GM18508 (cell line): ENCODE results near the gene MAGED2.
"Not testable (repeated sequence)": the region's sequence is repeated elsewhere in the genome, so short reads cannot be mapped to it uniquely, and the experiment has no call there.

Experiments
- ATAC-seq: cut with Tn5 transposase; IDR thresholded peaks from one replicate; pipeline ENCODE4 v1.9.1; 2021; ENCODE audit warnings: moderate number of reproducible peaks; ENCODE audit not compliant: insufficient read depth, unreplicated experiment

The MAGED2 gene

GRCh38 chrX:54817220-54817820 is 9.8 kb downstream of the MAGED2 start:
- no peak for ATAC-seq

GRCh38 chrX:54818221-54818620 is 10.7 kb downstream of the MAGED2 start:
- ATAC-seq, result no peak

- no peak for ATAC-seq
These were observed 11.7 kb downstream of the MAGED2 start for GRCh38 chrX:54819201-54819600.

GRCh38 chrX:54820737-54821136 is 13.2 kb downstream of the MAGED2 start:
- no peak for ATAC-seq

GRCh38 chrX:54821310-54821709 is 13.8 kb downstream of the MAGED2 start:
- no peak for ATAC-seq

GRCh38 chrX:54824195-54824594 is 16.6 kb downstream of the MAGED2 start:
- ATAC-seq, result no peak

GRCh38 chrX:54824722-54825121 is 17.2 kb downstream of the MAGED2 start:
- no peak for ATAC-seq

GRCh38 chrX:54825716-54826438 is 18.3 kb downstream of the MAGED2 start:
- ATAC-seq, result no peak

- ATAC-seq, result no peak
These were observed 19.1 kb downstream of the MAGED2 start for GRCh38 chrX:54826598-54826997.

GRCh38 chrX:54838583-54838982 is 31.0 kb downstream of the MAGED2 start:
- no peak for ATAC-seq

- not testable (repeated sequence) for ATAC-seq
These were observed 33.8 kb downstream of the MAGED2 start for GRCh38 chrX:54841184-54841874.

GRCh38 chrX:54842607-54843006 is 35.1 kb downstream of the MAGED2 start:
- ATAC-seq, result no peak

- no peak for ATAC-seq
These were observed 35.5 kb downstream of the MAGED2 start for GRCh38 chrX:54843050-54843449.

- not testable (repeated sequence) for ATAC-seq
These were observed 40.2 kb downstream of the MAGED2 start for GRCh38 chrX:54847700-54848099.

- ATAC-seq, result no peak
These were observed 57.7 kb downstream of the MAGED2 start for GRCh38 chrX:54865208-54865607.
